Measurements from ENCODE around the gene TIGD1.

DNA sequence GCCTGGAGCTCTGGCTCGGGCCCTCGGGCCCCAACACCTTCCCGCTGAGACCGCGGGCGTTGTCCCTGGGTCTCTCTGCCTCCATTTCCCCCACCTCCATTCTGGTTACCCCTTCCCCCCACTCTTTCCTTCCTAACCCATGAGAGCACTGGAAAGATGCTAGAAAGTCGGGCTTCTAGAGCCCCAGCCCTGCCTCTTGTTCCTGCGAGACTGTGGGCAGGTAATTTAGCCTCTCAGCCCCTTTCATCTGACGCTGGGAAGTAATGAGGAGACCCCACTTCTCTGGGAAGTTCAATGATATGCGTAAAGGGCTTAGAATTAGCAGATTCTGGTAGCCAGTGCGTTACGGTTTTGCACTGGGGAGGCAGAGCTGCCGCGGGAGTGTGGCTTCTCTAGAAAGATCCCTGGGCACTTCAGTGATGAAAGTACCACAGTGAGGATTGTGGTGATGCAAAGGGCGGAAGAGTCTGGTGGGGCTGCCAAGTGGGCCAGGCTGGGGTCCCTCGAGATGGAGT, 46.5 kb downstream of the TIGD1 start:
- no peak for TF ChIP-seq CTCF (IDR thresholded peaks at IDR 0.05)
- no peak for TF ChIP-seq POLR2A (IDR thresholded peaks at IDR 0.05)

Measured in esophagus squamous epithelium (tissue), 4 donors.